RWPE1 (cell line): Measurements from ENCODE around the gene LRRC15.
A peak's percentile ranks its signal among the peaks of the same experiment; 100 is the strongest.

ENCODE experiments used
- CTCF ChIA-PET: fragments of 350-600 bp; sonication (Branson Sonifier 250); formaldehyde crosslinking; extraction: SDS; loops from one replicate; lab custom pipeline; 2021; lab: Yijun Ruan, JAX
- POLR2A ChIA-PET: fragments of 400-600 bp; formaldehyde crosslinking; extraction: SDS; loops from one replicate; lab custom pipeline; 2020; ENCODE audit warnings: antibody characterized with exemption; ENCODE audit not compliant: low non-redundant PET; lab: Yijun Ruan, JAX
- DNase-seq: peaks from one replicate; pipeline ENCODE4 v3.0.0; 2012; ENCODE audit warnings: low spot score
- H3K27ac ChIP-seq: fragments of 450-650 bp; 2 replicates; pipeline ENCODE4 v1.5.1; 2017
- CTCF ChIP-seq: fragments of 450-650 bp; conservative IDR thresholded peaks from 2 replicates; pipeline ENCODE4 v1.5.1; 2017; ENCODE audit warnings: low read depth, mild to moderate bottlenecking

LRRC15 gene

GRCh38 chr3:194368918-194369317, 625 bp downstream of the LRRC15 start:
- ChIA-PET CTCF (no interaction called here), POLR2A (no interaction called here)
- no peak overlapping the region for H3K27ac ChIP-seq
- DNase-seq = no peak
- TF ChIP-seq CTCF = no peak

- no peak for TF ChIP-seq CTCF
- ChIA-PET CTCF (no interaction called here), POLR2A (no interaction called here)
- no peak overlapping the region for H3K27ac ChIP-seq
- no peak for DNase-seq
These were observed 1.3 kb downstream of the LRRC15 start for GRCh38 chr3:194367992-194368841.

DNA sequence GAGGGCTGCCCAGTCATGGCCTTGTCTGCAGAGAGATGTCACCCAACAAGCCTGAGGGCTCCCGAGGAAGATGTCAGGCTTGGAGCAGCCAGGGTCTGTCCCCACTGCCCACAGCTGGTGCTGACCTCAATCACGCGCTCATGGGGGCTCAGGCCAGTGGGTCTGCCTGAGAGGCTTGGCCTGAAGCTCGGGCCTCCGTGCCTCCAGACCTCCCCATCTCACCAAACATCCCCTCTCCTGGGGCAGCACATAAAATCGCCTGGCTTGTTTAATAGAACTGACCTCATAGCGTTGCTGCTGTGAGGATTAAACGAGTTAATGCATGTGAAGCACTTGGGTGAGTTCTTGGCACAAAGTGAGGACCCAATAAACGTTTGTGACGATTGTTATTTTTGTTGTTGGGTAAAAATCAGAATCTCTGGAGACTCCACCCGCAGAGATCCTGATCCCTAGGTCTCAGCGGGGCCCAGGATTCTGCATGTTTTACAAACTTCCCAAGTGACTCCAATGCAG, 3.5 kb downstream of the LRRC15 start:
- POLR2A ChIA-PET = no interaction called here

GRCh38 chr3:194365526-194365925, 4.0 kb downstream of the LRRC15 start:
- POLR2A ChIA-PET = no interaction called here
- no peak overlapping the region for H3K27ac ChIP-seq
- CTCF ChIA-PET = interaction anchor here (0.6 to 2.2 kb wide), 2 partner anchors 21 to 186 kb away, joined by 4 to 12 read pairs; no protein-coding TSS in a partner anchor
- TF ChIP-seq CTCF = no peak
- DNase-seq = no peak

More for the DNA sequence above, 3.5 kb downstream of the LRRC15 start:
- no peak for DNase-seq
- no peak for TF ChIP-seq CTCF
- H3K27ac ChIP-seq = no peak overlapping the region
- CTCF ChIA-PET = interaction anchor here (0.6 to 2.2 kb wide), 3 partner anchors 22 to 135 kb away, joined by 3 to 12 read pairs (median 3); no protein-coding TSS in a partner anchor

DNA sequence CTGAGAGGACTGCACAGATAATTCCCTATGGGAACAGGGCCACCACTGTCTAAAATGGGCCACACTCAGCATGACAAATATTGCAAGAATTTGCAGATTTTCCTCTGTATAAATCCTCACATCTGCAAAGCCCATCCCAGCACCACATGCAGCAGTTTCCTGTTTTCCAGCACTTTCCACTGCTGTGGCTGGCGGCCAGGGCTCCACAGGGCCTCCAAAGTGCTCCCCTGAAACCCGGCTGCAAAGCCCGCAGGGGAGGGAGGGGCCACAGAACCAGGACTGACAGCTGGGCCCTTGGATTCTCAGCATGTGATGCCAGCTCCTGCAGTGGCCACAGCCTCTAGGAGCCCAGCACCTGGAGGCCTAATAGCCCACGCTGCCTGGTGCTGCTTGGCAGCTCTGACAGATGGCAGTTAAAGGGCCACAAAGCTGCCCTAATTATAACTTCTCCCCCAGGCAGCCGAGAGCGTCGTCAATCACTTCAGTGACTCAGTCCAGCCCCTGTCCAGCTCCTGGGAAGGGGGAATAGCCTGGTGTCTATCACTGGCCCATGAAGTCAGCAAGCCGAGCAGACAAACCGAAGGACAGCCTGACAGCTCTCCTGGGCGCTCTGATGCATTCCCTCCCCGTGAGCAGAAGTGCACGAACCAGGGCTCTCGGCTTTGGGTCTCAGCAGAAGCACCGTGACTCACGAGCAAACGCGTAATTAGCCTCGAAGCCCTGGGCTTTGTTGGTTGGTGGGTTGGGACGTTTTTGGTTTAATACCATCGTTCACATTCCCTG, 4.7 kb downstream of the LRRC15 start:
- CTCF ChIA-PET = interaction anchor here (0.6 to 2.2 kb wide), 3 partner anchors 20 to 186 kb away, joined by 3 to 12 read pairs (median 4); no protein-coding TSS in a partner anchor
- POLR2A ChIA-PET = no interaction called here
- no peak for DNase-seq
- no peak for TF ChIP-seq CTCF
- peak overlapping the region; percentile 59 for H3K27ac ChIP-seq

DNA sequence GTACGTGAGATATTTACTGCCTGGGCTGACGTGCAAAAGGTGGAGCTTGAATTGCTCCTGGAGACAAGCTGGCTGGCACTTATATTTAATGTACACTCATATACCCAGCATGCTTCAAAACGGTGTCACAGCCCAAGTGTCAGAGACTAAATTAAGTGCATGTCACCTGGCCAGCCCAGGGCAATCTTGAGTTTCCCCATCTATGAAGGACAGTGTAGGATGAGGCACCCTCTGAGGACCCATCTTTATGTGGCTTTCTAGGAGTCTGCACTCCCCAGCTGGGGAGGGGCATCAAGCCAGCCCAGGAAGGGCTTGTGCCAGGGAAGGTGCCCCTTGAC, 5.3 kb downstream of the LRRC15 start:
- POLR2A ChIA-PET = no interaction called here

More for the DNA sequence above, 5.3 kb downstream of the LRRC15 start:
- H3K27ac ChIP-seq = peak overlapping the region; percentile 59
- no peak for DNase-seq
- TF ChIP-seq CTCF = no peak
- CTCF ChIA-PET = interaction anchor here (0.6 to 2.2 kb wide), 2 partner anchors 20 to 28 kb away, joined by 3 to 12 read pairs; no protein-coding TSS in a partner anchor
